Adrenal gland (tissue), 12 donors: Measurements from ENCODE around the gene CLDN8. TPM values are rescaled to one million over a fixed set of nuclear protein-coding genes. Genes with fewer than 3 reads are reported as not detected.

Source experiments
- DNase-seq, 7 donors: peaks; one replicate each; pipeline ENCODE4 v3.0.0-alpha.2; 2019 to 2020
- H3K27ac ChIP-seq, 5 donors: fragments of 200-600 bp; sonication (generic) in 4 of 5; 1 replicate in 3 of 5; 2 replicates in 2 of 5; pipeline versions ENCODE4 v1.5.1 to v1.8.0; 2016 to 2020; ENCODE audit warnings: mild to moderate bottlenecking in 1 of 5
- H3K27me3 ChIP-seq: fragments of 200-600 bp; 2 replicates; pipeline ENCODE4 v1.8.0; 2021
- H3K36me3 ChIP-seq, 2 donors: fragments of 200-600 bp; replicated peaks in 1 of 2; 1 replicate in 1 of 2; 2 replicates in 1 of 2; pipeline versions ENCODE4 v1.5.1 to v1.8.0; 2018 to 2022
- H3K4me1 ChIP-seq, 2 donors: fragments of 200-600 bp; replicated peaks in 1 of 2; 1 replicate in 1 of 2; 2 replicates in 1 of 2; pipeline versions ENCODE4 v1.5.1 to v1.8.0; 2018 to 2021
- H3K4me3 ChIP-seq, 4 donors: fragments of 200-600 bp; sonication (generic) in 3 of 4; one replicate each; pipeline ENCODE4 v1.5.1; 2016 to 2018
- H3K9me3 ChIP-seq, 3 donors: fragments of 200-600 bp; sonication (generic) in 1 of 3; replicated peaks in 1 of 3; 1 replicate in 2 of 3; 2 replicates in 1 of 3; pipeline versions ENCODE4 v1.5.1 to v1.8.0; 2016 to 2021
- CTCF ChIP-seq, 6 experiments: fragments of 450-650 bp in 4 of 6; fragments of 200-600 bp in 2 of 6; sonication (generic) in 1 of 6; IDR thresholded peaks; 1 replicate in 5 of 6; 2 replicates in 1 of 6; pipeline versions ENCODE4 v1.5.1 to v1.8.0; 2016 to 2021; ENCODE audit warnings: antibody characterized with exemption in 6 of 6, mild to moderate bottlenecking in 2 of 6, moderate library complexity in 1 of 6
- POLR2A ChIP-seq, 2 donors: fragments of 450-650 bp; IDR thresholded peaks; one replicate each; pipeline ENCODE4 v1.6.1; 2017; ENCODE audit warnings: antibody characterized with exemption in 2 of 2, mild to moderate bottlenecking in 2 of 2, moderate library complexity in 1 of 2
- WGBS, 4 donors: extraction: QIAGEN DNeasy Blood & Tissue Kit in 2 of 4; methylation state at CpG; one replicate each; pipeline versions ENCODE4 v1.1.5 to v1.1.7; 2013 to 2017; 5-methylcytosine and 5-hydroxymethylcytosine counted together
- intact Hi-C, 2 donors: fragments of 100-400 bp; cut with DNase I; formaldehyde crosslinking; loops; one replicate each; pipeline versions ENCODE4 v1.14.1 to v1.15.0; 2022 to 2023
- polyA plus RNA-seq, 3 donors: library from polyadenylated mRNA; stranded (reverse); fragments of 200-250 nt in 2 of 3; fragments of 350-450 nt in 1 of 3; fragmentation: Illumina TruSeq in 1 of 3; extraction: RNeasy Lipid Tissue Mini Kit (QIAGEN cat#74804) in 1 of 3; gene quantifications; one replicate each; pipeline ENCODE4 v1.2.3, GENCODE V29; 2013 to 2014
- total RNA-seq, 9 donors: library from RNA; depleted of rRNA in 4 of 9; stranded (reverse); fragments of >200 nt in 4 of 9; fragments of 120-200 nt in 1 of 9; fragmentation: NEBNext Ultra II Directional in 1 of 9; extraction: Animal tissue kit (Norgen Biotek cat#: 25700) in 1 of 9; gene quantifications; one replicate each; pipeline versions ENCODE4 v1.1.0 to v1.2.4, GENCODE V29; 2013 to 2023
- donor health status: healthy with polysubstance abuse.
- donor health status: Bipolar disorder and iron deficiency.
- donor health status: DM: yes; HTN: yes; CAD: no.
- donor health status: DM: no; HTN: no; CAD: no.
- donor health status: DM: no; HTN: no; CAD: no.
- donor health status: DM: yes; HTN: yes; CAD: no.

The CLDN8 gene
- total and polyA plus RNA-seq, 12 donors = 0.14 TPM; not detected in 11

- Histone ChIP-seq H3K36me3 (no peaks in the 10 kb centered on the region), H3K27ac (peak overlapping the region in 1 of 5 donors; percentile 31), H3K9me3 (no peaks in the 10 kb centered on the region), H3K4me1 (peaks cover 5 to 12% of the 10 kb centered on the region in 2 donors), H3K27me3 (no peaks in the 10 kb centered on the region), H3K4me3 (peak overlapping the region in 1 of 4 donors; percentile 3)
- 83 to 97% (median 93%) methylated on average over 1 of the region's 1 CpG for WGBS, 4 donors
- intact Hi-C loops = no loop called here
- no peak for DNase-seq
- TF ChIP-seq CTCF (IDR thresholded peaks at IDR 0.05) (no peak), POLR2A (IDR thresholded peaks at IDR 0.05) (no peak)
These were observed 11.2 kb upstream of the CLDN8 start for GRCh38 chr21:30227128-30227527.

GRCh38 chr21:30223596-30223995, 7.7 kb upstream of the CLDN8 start:
- Histone ChIP-seq H3K27ac (no peak overlapping the region), H3K4me3 (no peak overlapping the region), H3K27me3 (no peaks in the 10 kb centered on the region), H3K9me3 (no peaks in the 10 kb centered on the region), H3K36me3 (no peaks in the 10 kb centered on the region), H3K4me1 (peaks cover 5 to 12% of the 10 kb centered on the region in 2 donors)
- WGBS, 4 donors = 74 to 86% (median 81%) methylated on average over 2 of the region's 2 CpGs
- intact Hi-C loops = no loop called here
- DNase-seq = no peak
- TF ChIP-seq POLR2A (IDR thresholded peaks at IDR 0.05) = no peak
- no peak for TF ChIP-seq CTCF (IDR thresholded peaks at IDR 0.05)

GRCh38 chr21:30222724-30223123, 6.8 kb upstream of the CLDN8 start:
- DNase-seq = no peak

GRCh38 chr21:30211071-30211470, 4.8 kb downstream of the CLDN8 start:
- TF ChIP-seq POLR2A (IDR thresholded peaks at IDR 0.05) = no peak
- Histone ChIP-seq H3K27ac (no peak overlapping the region), H3K27me3 (no peaks in the 10 kb centered on the region), H3K4me3 (no peak overlapping the region), H3K9me3 (no peaks in the 10 kb centered on the region), H3K4me1 (no peaks in the 10 kb centered on the region), H3K36me3 (no peaks in the 10 kb centered on the region)
- 28 to 46% (median 42%) methylated on average over 1 of the region's 1 CpG for whole genome bisulfite sequencing, 4 donors
- no peak for DNase-seq
- intact Hi-C loops = no loop called here

More at GRCh38 chr21:30222724-30223123, 6.8 kb upstream of the CLDN8 start:
- Histone ChIP-seq H3K4me3 (no peak overlapping the region), H3K27me3 (no peaks in the 10 kb centered on the region), H3K27ac (no peak overlapping the region), H3K4me1 (peaks cover 0 to 6% of the 10 kb centered on the region in 2 donors), H3K9me3 (no peaks in the 10 kb centered on the region), H3K36me3 (no peaks in the 10 kb centered on the region)
- intact Hi-C loops = no loop called here
- TF ChIP-seq POLR2A (IDR thresholded peaks at IDR 0.05) (no peak), CTCF (IDR thresholded peaks at IDR 0.05) (no peak)

- no peak for TF ChIP-seq POLR2A (IDR thresholded peaks at IDR 0.05)
- no peak for TF ChIP-seq CTCF (IDR thresholded peaks at IDR 0.05)
- Histone ChIP-seq H3K9me3 (no peaks in the 10 kb centered on the region), H3K4me1 (no peaks in the 10 kb centered on the region), H3K27me3 (no peaks in the 10 kb centered on the region), H3K36me3 (no peaks in the 10 kb centered on the region), H3K27ac (no peak overlapping the region), H3K4me3 (no peak overlapping the region)
- intact Hi-C loops = no loop called here
- no peak for DNase-seq
- WGBS, 4 donors = 59 to 77% (median 67%) methylated on average over 5 of the region's 5 CpGs
These were observed 6.3 kb downstream of the CLDN8 start for GRCh38 chr21:30209601-30210000.
